K562 (cell line): Measurements from ENCODE around the gene ZNF500. TPM values are rescaled to one million over a fixed set of nuclear protein-coding genes. Genes with fewer than 3 reads are reported as not detected.

Experiments
- ATAC-seq: fragments of 200-7000 bp; cut with Tn5 transposase; 3 replicates; pipeline ENCODE4 v1.9.1; 2020; ENCODE audit warnings: moderate library complexity
- BruUV-seq: library from RNA; stranded (reverse); fragments of 400-500 nt; replicated peaks from 2 replicates; lab custom pipeline; 2021; lab: Mats Ljungman, UMichigan
- CTCF ChIA-PET: fragments of 300-600 bp; formaldehyde crosslinking; extraction: SDS; loops from one replicate; lab custom pipeline; 2021; ENCODE audit warnings: low intra/inter-chr PET ratio; lab: Yijun Ruan, JAX
- POLR2A ChIA-PET: fragments of 300-600, 350-650 bp; sonication (Branson Sonifier 250); formaldehyde crosslinking; extraction: SDS; loops from one replicate; lab custom pipeline; 2021; ENCODE audit warnings: antibody characterized with exemption, inconsistent platforms; lab: Yijun Ruan, JAX
- DNase-seq, 4 experiments: peaks; one replicate each; pipeline versions ENCODE4 v3.0.0 to v3.0.0-alpha.2; 2011 to 2018; ENCODE audit warnings: low spot score in 3 of 4, mixed read lengths in 3 of 4; ENCODE audit errors: extremely low read depth in 1 of 4
- FAIRE-seq: peaks from 2 replicates; lab custom pipeline; 2011; peaks lifted over from hg19 to GRCh38; lab: Jason Lieb, UNC
- H2AFZ ChIP-seq: 2 replicates; pipeline ENCODE4 v1.6.0; 2011; ENCODE audit warnings: low read depth, low read length, control low read depth, inconsistent platforms
- H3K27ac ChIP-seq: fragments of 200-600 bp; 3 replicates; pipeline ENCODE4 v1.8.0; 2011; ENCODE audit warnings: low read depth, mild to moderate bottlenecking, control low read depth, inconsistent platforms, low read length, moderate library complexity, mixed read lengths; ENCODE audit errors: extremely low read depth
- H3K27me3 ChIP-seq, 2 experiments: fragments of 300-600 bp in 1 of 2; 2 replicates in 1 of 2; 3 replicates in 1 of 2; pipeline versions ENCODE4 v1.6.0 to v1.8.0; 2011; ENCODE audit warnings: inconsistent platforms in 2 of 2, low read length in 2 of 2, mild to moderate bottlenecking in 1 of 2, mixed read lengths in 1 of 2, moderate library complexity in 1 of 2; ENCODE audit not compliant: control insufficient read depth in 2 of 2, insufficient read depth in 2 of 2
- H3K36me3 ChIP-seq: fragments of 300-600 bp; 3 replicates; pipeline ENCODE4 v1.8.0; 2011; ENCODE audit warnings: mild to moderate bottlenecking, low read length, inconsistent platforms; ENCODE audit not compliant: control insufficient read depth, insufficient read depth
- H3K4me1 ChIP-seq, 2 experiments: fragments of 200-600 bp in 1 of 2; replicated peaks in 1 of 2; 2 replicates in 1 of 2; 3 replicates in 1 of 2; pipeline versions ENCODE4 v1.5.1 to v1.8.0; 2011; ENCODE audit warnings: inconsistent platforms in 2 of 2, low read length in 2 of 2, mild to moderate bottlenecking in 1 of 2, mixed read lengths in 1 of 2, moderate library complexity in 1 of 2; ENCODE audit not compliant: control insufficient read depth in 2 of 2, insufficient read depth in 2 of 2
- H3K4me2 ChIP-seq: 2 replicates; pipeline ENCODE4 v1.6.1; 2011; ENCODE audit warnings: low read length, control low read depth, inconsistent platforms, mixed read lengths; ENCODE audit not compliant: insufficient read depth
- H3K4me3 ChIP-seq: fragments of 200-600 bp; sonication (generic), shearing (Covaris generic); 2 replicates; pipeline ENCODE4 v1.5.1; 2016; ENCODE audit warnings: control low read depth, inconsistent platforms
- H3K79me2 ChIP-seq: fragments of 200-600 bp; 3 replicates; pipeline ENCODE4 v1.8.0; 2011; ENCODE audit warnings: low read length, inconsistent platforms; ENCODE audit not compliant: control insufficient read depth, insufficient read depth
- H3K9ac ChIP-seq, 2 experiments: 2 replicates each; pipeline versions ENCODE4 v1.6.0 to v1.6.1; 2011; ENCODE audit warnings: low read depth in 2 of 2, low read length in 2 of 2, control low read depth in 1 of 2, inconsistent platforms in 1 of 2, mild to moderate bottlenecking in 1 of 2, mixed read lengths in 1 of 2; ENCODE audit not compliant: insufficient read depth in 1 of 2
- H3K9me1 ChIP-seq: one replicate; pipeline ENCODE4 v1.6.0; 2011; ENCODE audit warnings: inconsistent platforms, mild to moderate bottlenecking, low read length, moderate library complexity; ENCODE audit not compliant: control insufficient read depth, insufficient read depth
- H3K9me3 ChIP-seq: replicated peaks from 2 replicates; pipeline ENCODE4 v1.5.1; 2011; ENCODE audit warnings: low read depth, low read length, inconsistent platforms; ENCODE audit not compliant: control insufficient read depth, insufficient read depth
- H4K20me1 ChIP-seq: replicated peaks from 2 replicates; pipeline ENCODE4 v1.6.1; 2011; ENCODE audit warnings: low read length, inconsistent platforms, mixed read lengths; ENCODE audit not compliant: control insufficient read depth, insufficient read depth
- DNMT1 ChIP-seq: fragments of 450-650 bp; IDR thresholded peaks from 2 replicates; pipeline ENCODE4 v1.6.1; 2016; ENCODE audit warnings: antibody characterized with exemption, mild to moderate bottlenecking
- ELF4 ChIP-seq: fragments of 450-650 bp; formaldehyde crosslinking; IDR thresholded peaks from 2 replicates; pipeline ENCODE4 v1.4.0; 2022; ENCODE audit warnings: missing genetic modification characterization
- KDM5B ChIP-seq: fragments of 200-600 bp; sonication (generic); IDR thresholded peaks from 2 replicates; pipeline ENCODE4 v1.6.1; 2012; ENCODE audit warnings: low read depth, mild to moderate bottlenecking, moderate library complexity, low read length, control low read depth, inconsistent platforms; ENCODE audit not compliant: insufficient replicate concordance
- KLF13 ChIP-seq: fragments of 450-650 bp; IDR thresholded peaks from 2 replicates; pipeline ENCODE4 v1.6.1; 2016; ENCODE audit warnings: missing genetic modification characterization, low read depth, mild to moderate bottlenecking, missing compliant biosample characterization, moderate library complexity, borderline replicate concordance
- MAZ ChIP-seq, 2 experiments: fragments of 450-650 bp in 1 of 2; sonication (generic) in 1 of 2; formaldehyde crosslinking; IDR thresholded peaks in 1 of 2; conservative IDR thresholded peaks in 1 of 2; 2 replicates each; pipeline versions ENCODE4 v1.4.0 to v1.5.0; 2020; ENCODE audit warnings: mild to moderate bottlenecking in 1 of 2, missing genetic modification reagents in 1 of 2
- RNF2 ChIP-seq: sonication (generic); IDR thresholded peaks from 2 replicates; pipeline ENCODE4 v1.6.1; 2016
- SOX6 ChIP-seq: fragments of 450-650 bp; IDR thresholded peaks from 2 replicates; pipeline ENCODE4 v1.6.1; 2014; ENCODE audit warnings: mild to moderate bottlenecking
- SP1 ChIP-seq: sonication (generic); formaldehyde crosslinking; IDR thresholded peaks from 2 replicates; pipeline ENCODE4 v1.8.1; 2022; ENCODE audit warnings: mild to moderate bottlenecking, missing genetic modification reagents
- ZBTB8A ChIP-seq: fragments of 450-650 bp; IDR thresholded peaks from 2 replicates; pipeline ENCODE4 v1.6.1; 2018; ENCODE audit warnings: mild to moderate bottlenecking, moderate library complexity; ENCODE audit not compliant: partially characterized antibody
- ZNF197 ChIP-seq: fragments of 200-800 bp; sonication (Bioruptor generic); IDR thresholded peaks from 2 replicates; pipeline ENCODE4 v1.6.1; 2016; ENCODE audit warnings: low read depth, missing genetic modification characterization, missing compliant biosample characterization
- ZNF253 ChIP-seq: fragments of 250-450 bp; sonication (Bioruptor Pico); conservative IDR thresholded peaks from 2 replicates; pipeline ENCODE4 v1.6.1; 2021; ENCODE audit warnings: mild to moderate bottlenecking
- ZNF354B ChIP-seq: fragments of 250-450 bp; sonication (Bioruptor Pico); IDR thresholded peaks from 2 replicates; pipeline ENCODE4 v1.4.0; 2020
- ZNF77 ChIP-seq: fragments of 250-450 bp; sonication (Bioruptor Pico); IDR thresholded peaks from 2 replicates; pipeline ENCODE4 v1.5.0; 2020
- WGBS: fragments of 100-300 bp; shearing (Covaris generic); methylation state at CpG from one replicate; pipeline ENCODE4 v1.1.6; 2016; ENCODE audit warnings: low coverage, mixed read lengths; ENCODE audit not compliant: insufficient coverage; ENCODE audit errors: missing lambda C conversion rate; 5-methylcytosine and 5-hydroxymethylcytosine counted together
- in situ Hi-C: fragments of 300-500 bp; cut with MboI; formaldehyde crosslinking; loops from 4 replicates; pipeline ENCODE4 v1.15.0; 2018; ENCODE audit warnings: inconsistent platforms, mixed read lengths
- intact Hi-C: fragments of 100-400 bp; cut with micrococcal nuclease; formaldehyde crosslinking; loops from 2 replicates; pipeline ENCODE4 v1.14.2; 2022
- polyA plus RNA-seq, 8 experiments: library from polyadenylated mRNA; depleted of rRNA in 4 of 8; stranded (reverse) in 5 of 8; unstranded in 3 of 8; fragments of >200 nt; fragmentation: Nextera tagmentation in 2 of 8; fragmentation: Illumina TruSeq in 1 of 8; extraction: Ambion mirVana in 2 of 8; extraction: Trizol in 1 of 8; gene quantifications; 2 replicates each; pipeline versions ENCODE4 v1.2.1 to v1.2.3, GENCODE V29; 2011 to 2014; ENCODE audit warnings: inconsistent platforms in 1 of 8, missing spikeins in 1 of 8
- total RNA-seq, 7 experiments: library from RNA; depleted of rRNA in 6 of 7; stranded (reverse); fragments of >200 nt in 6 of 7; fragmentation: Illumina TruSeq in 2 of 7; extraction: Trizol in 2 of 7; gene quantifications; 2 replicates each; pipeline versions ENCODE4 v1.2.1 to v1.2.3, GENCODE V29; 2011 to 2021; ENCODE audit warnings: low replicate concordance in 1 of 7
- TF ChIP-seq, protein P1 (sequence below), 2 experiments: fragments of 450-650 bp in 1 of 2; IDR thresholded peaks; 2 replicates each; pipeline ENCODE4 v1.6.1; 2011 to 2017; ENCODE audit warnings: low read depth in 2 of 2, antibody characterized with exemption in 1 of 2, borderline replicate concordance in 1 of 2, low read length in 1 of 2, mild to moderate bottlenecking in 1 of 2, mixed read lengths in 1 of 2; ENCODE audit not compliant: control insufficient read depth in 1 of 2
- TF ChIP-seq, protein P2 (sequence below): fragments of 450-650 bp; formaldehyde crosslinking; IDR thresholded peaks from 2 replicates; pipeline ENCODE4 v1.4.0; 2020; ENCODE audit warnings: mild to moderate bottlenecking

The ZNF500 gene
- total and polyA plus RNA-seq, 9 of the 15 experiments (the other 6 are each of a cell fraction or from before 2014, with no cell fraction given), result 0.80 to 20.8 (median 5.3) TPM

DNA sequence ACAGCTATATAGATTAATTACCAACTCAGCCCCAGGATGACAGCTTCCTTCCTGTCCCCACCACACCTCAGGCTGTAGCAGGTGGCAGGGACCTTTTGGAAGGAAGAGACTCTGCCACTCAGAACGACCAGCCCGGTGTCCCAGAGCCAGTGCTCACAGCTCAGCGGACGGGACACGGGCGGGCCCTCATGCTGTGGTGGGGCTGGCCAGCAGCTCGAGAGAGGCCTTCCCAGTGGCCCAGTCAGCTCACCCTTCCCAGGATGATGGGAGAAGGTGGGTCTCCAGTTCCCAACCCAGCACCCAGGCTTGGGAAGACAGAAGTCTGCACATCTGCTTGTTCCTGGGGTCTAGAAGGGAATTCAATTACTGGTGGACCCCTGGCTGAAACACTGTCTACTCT, 63.1 kb downstream of the ZNF500 start:
- ChIA-PET POLR2A (interaction anchor here (1.0 to 2.4 kb wide), 2 partner anchors 9 kb away, joined by 3 to 11 read pairs; no protein-coding TSS in a partner anchor), CTCF (no interaction called here)
- WGBS, result 95% methylated on average over 6 of the region's 7 CpGs
- no peaks in the 10 kb centered on the region for H4K20me1 ChIP-seq
- no peak overlapping the region for H3K27ac ChIP-seq
- peaks cover 77% of the 10 kb centered on the region; the same call in 2 of the 3 replicates for H3K36me3 ChIP-seq
- peaks cover 3 to 6% of the 10 kb centered on the region in 2 experiments; a peak in 2 of 5 replicates for H3K4me1 ChIP-seq
- ATAC-seq (no peak), FAIRE-seq (no peak), DNase-seq (no peak)
- no peak overlapping the region for H3K4me3 ChIP-seq
- H2AFZ ChIP-seq, result no peak overlapping the region
- no TSS peak for BruUV-seq
- no peaks in the 10 kb centered on the region for H3K27me3 ChIP-seq
- H3K9ac ChIP-seq, result no peak overlapping the region; a peak in 1 of 4 replicates
- H3K9me1 ChIP-seq, result peaks cover 3% of the 10 kb centered on the region
- in situ Hi-C loops (no loop called here), intact Hi-C loops (no loop called here)
- H3K79me2 ChIP-seq, result no peaks in the 10 kb centered on the region
- no peaks in the 10 kb centered on the region for H3K9me3 ChIP-seq
- H3K4me2 ChIP-seq, result no peak overlapping the region
- TF ChIP-seq ELF4 (CRISPR knock-in tag) (no peak), SP1 (no peak), KLF13 (tag) (no peak), ZNF354B (no peak), ZNF253 (CRISPR knock-in tag) (no peak), ZBTB8A (no peak), KDM5B (no peak), ZNF77 (no peak), MAZ (CRISPR knock-in tag; conservative IDR thresholded peaks at IDR 0.05 in 1 of 2, IDR thresholded peaks at IDR 0.05 in 1 of 2) (no peak), ZNF197 (CRISPR knock-in tag) (no peak), SOX6 (no peak), DNMT1 (no peak), RNF2 (no peak)
- TF ChIP-seq, protein P1, sequence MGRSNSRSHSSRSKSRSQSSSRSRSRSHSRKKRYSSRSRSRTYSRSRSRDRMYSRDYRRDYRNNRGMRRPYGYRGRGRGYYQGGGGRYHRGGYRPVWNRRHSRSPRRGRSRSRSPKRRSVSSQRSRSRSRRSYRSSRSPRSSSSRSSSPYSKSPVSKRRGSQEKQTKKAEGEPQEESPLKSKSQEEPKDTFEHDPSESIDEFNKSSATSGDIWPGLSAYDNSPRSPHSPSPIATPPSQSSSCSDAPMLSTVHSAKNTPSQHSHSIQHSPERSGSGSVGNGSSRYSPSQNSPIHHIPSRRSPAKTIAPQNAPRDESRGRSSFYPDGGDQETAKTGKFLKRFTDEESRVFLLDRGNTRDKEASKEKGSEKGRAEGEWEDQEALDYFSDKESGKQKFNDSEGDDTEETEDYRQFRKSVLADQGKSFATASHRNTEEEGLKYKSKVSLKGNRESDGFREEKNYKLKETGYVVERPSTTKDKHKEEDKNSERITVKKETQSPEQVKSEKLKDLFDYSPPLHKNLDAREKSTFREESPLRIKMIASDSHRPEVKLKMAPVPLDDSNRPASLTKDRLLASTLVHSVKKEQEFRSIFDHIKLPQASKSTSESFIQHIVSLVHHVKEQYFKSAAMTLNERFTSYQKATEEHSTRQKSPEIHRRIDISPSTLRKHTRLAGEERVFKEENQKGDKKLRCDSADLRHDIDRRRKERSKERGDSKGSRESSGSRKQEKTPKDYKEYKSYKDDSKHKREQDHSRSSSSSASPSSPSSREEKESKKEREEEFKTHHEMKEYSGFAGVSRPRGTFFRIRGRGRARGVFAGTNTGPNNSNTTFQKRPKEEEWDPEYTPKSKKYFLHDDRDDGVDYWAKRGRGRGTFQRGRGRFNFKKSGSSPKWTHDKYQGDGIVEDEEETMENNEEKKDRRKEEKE (IDR thresholded peaks at IDR 0.05; ENCODE audit: borderline replicate concordance in 1 of 2, control insufficient read depth in 1 of 2, low read depth in 2 of 2, low read length in 1 of 2), result no peak
- TF ChIP-seq, protein P2, sequence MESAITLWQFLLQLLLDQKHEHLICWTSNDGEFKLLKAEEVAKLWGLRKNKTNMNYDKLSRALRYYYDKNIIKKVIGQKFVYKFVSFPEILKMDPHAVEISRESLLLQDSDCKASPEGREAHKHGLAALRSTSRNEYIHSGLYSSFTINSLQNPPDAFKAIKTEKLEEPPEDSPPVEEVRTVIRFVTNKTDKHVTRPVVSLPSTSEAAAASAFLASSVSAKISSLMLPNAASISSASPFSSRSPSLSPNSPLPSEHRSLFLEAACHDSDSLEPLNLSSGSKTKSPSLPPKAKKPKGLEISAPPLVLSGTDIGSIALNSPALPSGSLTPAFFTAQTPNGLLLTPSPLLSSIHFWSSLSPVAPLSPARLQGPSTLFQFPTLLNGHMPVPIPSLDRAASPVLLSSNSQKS, result no peak
